ENCODE data around the gene BPIFB6.
"Not testable (repeated sequence)": the region's sequence is repeated elsewhere in the genome, so short reads cannot be mapped to it uniquely, and the experiment has no call there.

The BPIFB6 gene

DNA sequence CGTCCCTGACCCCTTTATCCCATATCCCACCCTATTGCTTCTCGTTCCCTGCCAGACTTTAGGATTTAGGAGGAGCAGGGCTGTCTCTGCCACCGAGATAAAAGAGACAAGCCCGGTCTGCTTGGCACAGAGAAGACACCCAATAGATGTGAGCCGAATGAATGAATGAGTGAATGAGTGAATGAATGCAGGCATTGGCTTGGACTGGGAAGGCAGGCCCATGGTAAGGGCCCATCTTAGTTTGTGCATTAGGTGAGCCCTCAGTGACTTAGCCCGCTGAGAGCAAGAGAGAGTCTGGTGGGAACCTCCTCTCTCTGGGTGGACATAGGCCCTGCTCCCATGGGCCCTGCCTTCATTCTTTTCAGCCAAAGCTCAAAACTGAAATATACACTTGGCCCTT, 879 bp upstream of the BPIFB6 start:
- DNase-seq = no peak

DNA sequence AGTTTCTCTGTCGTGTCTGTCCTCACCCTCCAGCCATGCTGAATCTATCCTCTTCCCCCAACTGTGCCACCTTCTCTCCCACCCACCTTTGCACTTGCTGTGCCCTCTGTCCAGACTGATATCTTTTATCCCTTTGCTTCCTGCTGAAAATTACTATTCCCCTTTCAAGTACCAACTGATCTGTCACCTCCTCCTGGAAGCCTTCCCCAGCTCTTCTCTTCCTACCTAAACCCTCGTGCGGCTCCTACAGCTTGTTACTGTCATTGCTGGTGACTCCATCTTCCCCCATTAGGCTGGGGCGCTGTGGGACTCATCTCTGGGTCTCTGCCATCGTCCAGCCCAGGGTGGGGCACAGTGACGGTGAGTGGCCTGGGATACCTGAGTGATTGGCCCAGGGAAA, 1.1 kb downstream of the BPIFB6 start:
- no peak for DNase-seq

DNA sequence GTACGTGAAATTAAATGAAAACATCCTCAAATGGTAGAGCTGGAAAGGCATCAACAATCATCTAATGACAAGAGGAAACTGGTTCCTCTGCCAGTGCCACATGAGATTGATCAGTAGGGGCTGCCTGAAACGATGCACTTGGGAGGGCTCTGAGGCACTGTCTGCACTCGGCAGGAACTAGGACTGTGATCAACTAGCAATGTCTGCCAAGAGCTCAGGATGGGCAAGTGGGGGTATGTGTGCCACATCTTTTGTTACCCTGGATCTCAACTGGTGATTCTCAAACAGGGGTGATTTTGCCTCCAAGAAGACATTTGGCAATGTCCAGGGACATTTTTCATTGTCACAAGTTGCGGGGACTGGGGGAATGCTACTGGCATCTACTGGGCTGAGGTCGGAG, 1.9 kb downstream of the BPIFB6 start:
- DNase-seq = no peak

DNA sequence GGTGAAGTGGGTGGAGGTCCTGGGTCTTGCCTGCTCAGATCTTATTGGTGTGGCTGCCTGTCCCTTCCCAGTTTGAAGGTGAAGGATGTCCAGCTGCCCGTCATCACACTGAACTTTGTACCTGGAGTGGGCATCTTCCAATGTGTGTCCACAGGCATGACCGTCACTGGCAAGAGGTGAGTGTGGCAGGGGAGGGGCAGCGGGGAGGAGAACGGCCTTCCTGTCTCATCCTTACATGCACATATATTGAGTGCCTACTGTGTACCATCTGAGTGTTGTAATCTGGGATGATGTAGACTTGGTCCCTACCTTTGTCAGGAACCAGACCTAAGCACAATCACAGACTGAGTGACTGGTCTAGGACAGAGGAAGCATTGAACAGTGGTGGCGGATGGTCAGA, 2.7 kb downstream of the BPIFB6 start:
- DNase-seq = no peak

DNA sequence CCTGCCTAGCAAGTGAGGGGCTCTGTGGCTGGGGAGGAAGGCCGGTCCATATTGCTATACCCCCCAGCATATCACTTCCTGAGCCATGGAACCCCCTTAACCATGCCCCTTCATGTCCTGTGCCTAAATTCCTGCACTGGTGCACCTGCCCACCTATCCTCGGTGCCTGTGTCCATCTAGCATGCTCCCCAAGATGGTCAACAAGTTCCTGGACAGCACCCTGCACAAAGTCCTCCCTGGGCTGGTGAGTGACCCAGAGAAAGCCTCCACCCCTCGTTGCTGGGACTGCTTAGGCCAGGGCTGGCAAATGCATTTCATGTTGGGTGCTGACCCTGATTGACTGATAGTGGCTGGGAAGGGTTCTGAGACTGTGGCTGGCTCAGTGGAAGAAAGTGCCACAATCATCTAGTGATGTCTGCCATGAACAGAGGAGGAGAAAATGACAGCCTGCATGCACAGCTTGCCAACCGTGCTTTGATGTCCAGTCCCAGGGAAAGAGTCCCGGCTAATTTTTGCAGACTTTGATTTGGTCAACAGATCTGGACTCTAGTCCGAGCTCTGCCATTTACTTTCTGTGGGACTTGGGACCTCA, 3.5 kb downstream of the BPIFB6 start:
- no peak for DNase-seq

DNA sequence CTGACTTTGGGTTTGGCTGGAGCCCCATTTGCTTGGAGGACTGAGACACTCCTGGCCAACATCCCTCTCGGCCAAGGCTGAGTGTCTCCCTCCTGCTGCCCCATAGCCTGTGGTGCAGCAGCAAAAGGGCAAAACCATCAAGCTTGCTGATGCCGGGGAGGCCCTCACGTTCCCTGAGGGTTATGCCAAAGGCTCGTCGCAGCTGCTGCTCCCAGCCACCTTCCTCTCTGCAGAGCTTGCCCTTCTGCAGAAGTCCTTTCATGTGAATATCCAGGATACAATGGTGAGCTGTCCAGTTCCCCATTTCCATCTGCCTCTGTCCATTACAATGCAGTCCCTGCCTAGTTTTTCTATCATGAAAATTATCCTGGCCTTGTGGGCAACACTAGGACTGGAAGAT, 6.0 kb downstream of the BPIFB6 start:
- no peak for DNase-seq

DNA sequence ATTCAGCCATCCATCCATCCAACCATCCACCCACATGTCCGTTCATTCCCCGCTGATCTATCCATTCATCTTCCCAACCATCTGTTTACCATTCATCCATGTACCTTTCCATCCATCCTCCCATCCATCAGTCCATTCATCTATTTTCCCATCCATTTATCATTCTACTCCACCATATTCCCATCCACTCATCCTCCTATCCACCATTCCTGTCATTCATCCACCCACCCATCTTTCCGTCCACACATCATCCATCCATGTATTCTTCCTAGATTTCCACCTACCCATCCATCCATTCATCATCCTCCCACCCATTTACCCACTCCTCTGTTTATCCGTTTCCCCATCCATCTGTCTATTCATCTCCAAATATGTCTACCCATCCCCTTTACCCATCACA, 6.8 kb downstream of the BPIFB6 start:
- DNase-seq = no peak

DNA sequence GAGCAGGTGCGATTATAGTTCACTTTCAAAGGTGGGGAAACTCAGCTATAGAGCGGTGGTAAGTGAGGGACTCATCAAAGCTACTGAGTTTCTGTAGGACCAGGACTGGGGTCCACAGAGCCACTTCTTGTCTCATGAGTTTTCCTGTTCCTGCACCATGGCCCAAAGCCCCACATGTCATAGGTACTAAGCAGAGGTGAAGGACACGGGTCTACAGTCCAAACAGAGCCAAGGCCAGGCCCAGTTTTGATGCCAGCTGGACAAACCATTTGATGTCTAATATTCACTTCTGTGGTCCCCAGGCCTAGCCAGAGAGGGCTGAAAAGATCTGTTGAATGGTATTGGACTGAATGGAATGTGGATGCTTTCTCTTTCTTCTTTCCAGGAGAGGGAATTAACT, 11.0 kb downstream of the BPIFB6 start:
- DNase-seq = no peak

DNA sequence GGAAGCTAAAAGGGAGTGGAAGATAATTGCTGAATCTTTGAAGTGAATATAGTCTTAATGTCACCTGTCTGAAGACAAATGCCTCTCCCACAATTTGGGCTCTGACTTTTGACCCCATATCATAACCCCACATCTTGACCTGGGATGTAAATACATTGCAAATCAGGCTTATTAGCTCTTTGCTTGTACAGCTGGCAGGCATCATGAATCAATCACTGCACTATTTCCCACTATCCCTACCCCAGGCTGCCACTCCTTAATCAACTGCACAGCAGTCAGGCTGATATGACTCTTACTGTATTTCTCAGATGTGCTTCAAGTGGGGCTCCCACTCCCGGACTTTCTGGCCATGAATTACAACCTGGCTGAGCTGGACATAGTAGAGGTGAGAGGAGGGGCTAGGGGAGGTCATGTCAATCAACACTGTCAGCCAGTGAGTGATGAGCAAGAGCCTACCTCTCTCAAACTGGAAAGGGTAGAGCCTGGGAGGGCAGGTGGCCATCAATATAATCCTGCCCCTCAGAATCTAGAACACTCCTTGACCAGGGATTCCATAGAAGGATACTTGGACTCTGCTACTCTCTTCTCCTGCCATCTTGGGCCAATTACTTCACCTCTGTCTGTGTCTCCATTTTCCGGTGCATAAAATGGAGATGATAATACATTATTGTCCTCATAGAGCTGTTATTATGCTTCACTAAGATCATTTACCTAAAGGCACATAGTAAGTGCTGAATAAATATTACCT, 11.7 kb downstream of the BPIFB6 start:
- no peak for DNase-seq

DNA sequence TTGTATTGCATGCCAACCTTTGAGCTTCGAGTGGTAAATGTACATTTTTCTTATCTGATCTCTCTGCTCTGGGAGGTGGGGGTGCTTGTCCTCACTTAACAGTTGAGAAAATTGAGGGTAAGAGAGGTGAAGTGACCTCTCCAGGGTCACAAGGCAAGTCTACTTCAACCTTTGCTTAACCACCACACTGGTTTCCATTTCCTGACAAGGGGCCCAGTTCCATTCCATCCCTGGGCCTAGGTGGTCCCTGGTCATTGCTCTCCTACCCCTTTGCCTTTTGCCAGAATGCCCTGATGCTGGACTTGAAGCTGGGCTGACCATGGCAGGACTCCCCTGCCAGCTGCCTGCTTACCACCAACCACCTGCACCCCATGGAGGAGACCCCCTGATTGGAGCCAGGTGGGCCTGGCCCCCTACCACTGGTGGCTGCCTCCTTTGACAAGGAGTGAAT, 12.3 kb downstream of the BPIFB6 start:
- no peak for DNase-seq

DNA sequence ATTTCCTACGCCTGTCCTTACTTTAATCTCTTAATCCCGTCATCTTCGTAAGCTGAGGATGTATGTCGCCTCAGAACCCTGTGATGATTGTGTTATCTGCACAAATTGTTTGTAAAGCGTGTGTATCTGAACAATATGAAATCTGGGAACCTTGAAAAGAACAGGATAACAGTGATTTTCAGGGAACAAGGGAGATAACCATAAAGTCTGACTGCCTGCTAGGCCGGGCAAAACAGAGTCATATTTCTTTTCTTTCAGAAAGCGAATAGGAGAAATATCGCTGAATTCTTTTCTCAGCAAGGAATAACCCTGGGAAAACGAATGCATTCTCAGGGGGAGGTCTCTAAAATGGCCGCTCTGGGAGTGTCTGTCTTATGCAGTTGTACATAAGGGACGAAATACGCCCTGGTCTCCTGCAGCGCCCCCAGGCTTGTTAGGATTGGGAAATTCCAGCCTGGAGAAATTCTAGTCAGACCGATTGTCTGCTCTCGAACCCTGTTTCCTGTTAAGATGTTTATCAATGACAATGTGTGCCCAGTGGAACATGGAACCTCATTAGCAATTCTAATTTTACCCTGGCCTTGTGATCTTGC, 13.8 kb downstream of the BPIFB6 start:
- DNase-seq = not testable (repeated sequence)

DNA sequence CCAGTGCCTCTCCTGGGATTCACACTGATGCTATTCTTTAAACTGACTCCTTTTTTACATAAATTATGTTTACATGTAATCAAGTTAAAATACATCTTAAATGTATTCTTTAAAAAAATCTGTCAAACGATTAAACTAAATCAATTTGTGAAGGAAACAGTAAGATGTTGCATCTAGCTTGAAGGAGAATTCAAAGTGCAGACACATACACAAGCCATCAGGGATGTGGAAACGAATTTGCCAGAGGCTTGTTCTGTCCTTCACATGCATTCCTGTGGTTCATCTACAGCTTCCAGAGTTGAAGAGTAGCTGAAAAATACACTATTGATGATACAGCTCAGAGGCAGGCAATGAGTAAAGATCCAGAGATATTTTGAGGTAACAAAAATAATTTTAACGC, 15.0 kb downstream of the BPIFB6 start:
- DNase-seq = no peak

DNA sequence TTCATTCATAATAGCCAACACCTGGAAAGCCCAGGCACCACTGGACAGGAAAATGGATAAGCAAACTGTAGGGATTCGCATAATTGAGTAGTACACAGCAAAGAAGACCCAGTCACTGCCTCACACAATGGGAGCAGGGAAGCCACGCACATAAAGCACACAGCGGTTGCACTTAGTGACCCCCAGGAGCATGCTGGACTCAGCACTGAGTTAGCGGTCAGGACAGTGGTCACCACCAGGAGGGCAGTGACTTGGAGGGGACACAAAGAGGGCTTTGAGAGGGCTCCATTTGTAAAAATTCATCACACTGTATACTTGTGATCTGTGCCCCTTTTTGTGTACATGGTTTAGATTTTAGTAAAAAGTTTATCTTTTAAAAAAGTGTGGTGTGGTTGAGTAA, 19.9 kb downstream of the BPIFB6 start:
- DNase-seq = no peak

DNA sequence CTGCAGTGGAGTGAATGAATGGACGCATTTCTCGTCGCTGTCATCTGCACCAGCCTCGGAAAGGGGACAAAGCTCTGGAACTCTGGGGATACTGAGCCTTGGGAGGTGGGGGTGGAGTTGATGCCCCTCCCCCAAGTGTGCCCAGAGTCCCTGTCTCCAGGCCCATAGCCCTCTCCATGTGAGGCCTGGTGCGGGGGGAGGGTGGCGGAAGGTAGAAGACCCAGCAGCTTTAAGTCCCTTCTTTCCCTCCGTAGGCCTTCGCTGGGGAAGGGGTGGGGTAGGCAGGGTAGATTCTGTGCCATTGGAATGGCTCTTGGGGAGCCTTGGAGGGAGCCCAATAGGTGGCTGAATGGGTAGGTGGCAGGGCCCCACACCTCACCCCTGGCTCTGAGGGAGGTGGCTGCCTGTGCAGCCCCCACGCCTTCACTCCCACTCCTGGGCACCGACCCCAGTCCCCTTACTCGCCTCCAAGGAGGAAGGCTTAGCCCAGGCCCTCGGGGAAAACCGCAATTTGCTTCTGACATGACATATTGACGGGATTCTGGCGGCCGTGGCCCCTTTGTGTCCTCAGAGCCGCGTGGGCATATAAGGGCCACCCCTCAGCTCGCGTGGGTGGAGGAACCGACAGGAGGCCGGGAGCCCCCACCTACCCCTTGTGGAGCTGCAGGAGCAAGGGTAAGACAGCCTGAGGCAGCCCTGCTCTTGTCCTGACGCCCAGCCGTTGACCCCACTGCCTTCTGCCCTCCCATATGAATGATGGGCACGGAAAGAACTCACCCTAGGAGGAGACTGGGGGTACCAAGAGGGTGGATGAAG, 22.1 kb downstream of the BPIFB6 start, which contains the start of gene BPIFB3:
BPIFB3 (plus strand) TSS at position 613 of the 816 bp plus-strand sequence. CDS start 1,533 bp downstream, outside the sequence.
- DNase-seq = no peak

DNA sequence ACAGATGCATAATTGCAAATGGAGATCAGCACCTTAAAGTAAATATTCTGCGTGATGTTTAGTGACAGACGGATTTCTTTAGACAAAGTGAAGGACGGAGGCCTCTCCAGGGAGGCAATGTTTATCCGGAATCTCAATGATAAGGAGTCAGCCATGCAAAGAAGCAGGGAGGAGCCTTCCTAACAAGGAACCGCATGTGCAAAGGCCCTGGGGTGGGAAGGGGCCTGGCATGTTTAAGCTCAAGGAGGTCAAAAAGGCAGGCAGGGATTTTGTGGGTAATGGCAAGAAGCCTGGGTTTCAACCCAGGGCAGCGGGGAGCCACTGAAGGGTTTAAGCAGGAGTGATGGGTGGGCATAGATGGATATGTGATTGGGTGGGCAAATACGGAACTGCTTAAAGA, 22.9 kb downstream of the BPIFB6 start:
- DNase-seq = no peak

DNA sequence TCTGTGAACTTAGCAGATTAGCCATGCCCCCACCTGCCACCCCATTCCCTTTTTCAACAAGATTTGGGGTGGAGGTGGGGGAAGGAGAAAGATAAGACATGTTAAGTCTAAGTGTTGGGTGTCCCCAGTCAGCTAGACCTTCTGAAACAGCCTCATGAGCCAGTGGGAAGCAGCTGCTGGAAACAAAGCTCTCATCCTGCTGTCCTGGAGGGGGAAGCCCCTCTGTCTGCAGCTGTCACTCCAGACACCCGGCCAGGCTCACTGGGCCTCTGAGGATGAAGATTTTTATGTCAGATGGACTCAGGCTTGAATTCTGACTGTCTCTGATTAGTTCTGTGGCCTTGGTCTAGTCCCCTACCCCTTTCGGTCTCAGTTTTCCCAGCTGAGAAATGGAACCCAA, 23.3 kb downstream of the BPIFB6 start:
- DNase-seq = no peak

DNA sequence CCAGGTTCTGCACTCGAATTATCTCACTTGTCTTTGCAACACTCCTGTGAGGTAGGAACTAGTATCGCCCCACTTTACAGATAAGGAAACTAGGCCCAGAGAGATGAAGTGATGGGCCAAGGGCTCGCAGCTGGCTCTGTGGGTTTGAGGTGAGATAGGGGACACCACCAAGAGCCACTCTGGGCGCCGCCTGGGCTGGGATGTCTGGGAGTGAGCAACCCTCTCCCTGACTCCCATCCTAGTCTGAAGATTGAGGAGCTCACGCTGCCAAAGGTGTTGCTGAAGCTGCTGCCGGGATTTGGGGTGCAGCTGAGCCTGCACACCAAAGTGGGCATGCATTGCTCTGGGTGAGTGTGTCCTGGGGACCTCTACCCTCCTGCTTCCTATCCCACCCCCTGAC, 27.7 kb downstream of the BPIFB6 start:
- no peak for DNase-seq

DNA sequence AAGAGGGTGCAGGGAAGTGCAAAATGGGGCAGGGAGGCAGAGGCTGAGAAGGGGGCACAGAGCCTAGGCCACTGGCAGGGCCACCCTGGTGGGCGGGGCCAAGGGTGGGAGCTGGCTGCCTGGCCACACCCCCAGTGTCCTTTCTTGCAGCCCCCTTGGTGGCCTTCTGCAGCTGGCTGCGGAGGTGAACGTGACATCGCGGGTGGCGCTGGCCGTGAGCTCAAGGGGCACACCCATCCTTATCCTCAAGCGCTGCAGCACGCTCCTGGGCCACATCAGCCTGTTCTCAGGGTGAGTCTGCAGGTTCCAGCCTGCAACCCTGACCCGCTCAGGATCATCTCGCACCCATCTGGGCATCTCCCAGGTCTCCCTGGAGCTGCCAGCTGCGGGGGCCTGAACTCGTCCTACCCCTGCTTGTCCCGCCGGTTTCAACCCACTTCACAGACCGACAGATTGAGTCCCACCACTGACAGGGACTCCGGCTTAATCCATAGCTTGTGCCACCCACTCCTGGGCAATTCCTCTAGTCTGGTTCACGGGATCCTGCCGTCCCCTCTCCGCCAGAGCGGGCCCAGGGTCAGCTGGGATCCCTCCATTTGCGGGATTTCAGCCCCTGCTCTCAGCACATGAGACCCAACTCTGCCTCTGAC, 28.4 kb downstream of the BPIFB6 start:
- DNase-seq = no peak

DNA sequence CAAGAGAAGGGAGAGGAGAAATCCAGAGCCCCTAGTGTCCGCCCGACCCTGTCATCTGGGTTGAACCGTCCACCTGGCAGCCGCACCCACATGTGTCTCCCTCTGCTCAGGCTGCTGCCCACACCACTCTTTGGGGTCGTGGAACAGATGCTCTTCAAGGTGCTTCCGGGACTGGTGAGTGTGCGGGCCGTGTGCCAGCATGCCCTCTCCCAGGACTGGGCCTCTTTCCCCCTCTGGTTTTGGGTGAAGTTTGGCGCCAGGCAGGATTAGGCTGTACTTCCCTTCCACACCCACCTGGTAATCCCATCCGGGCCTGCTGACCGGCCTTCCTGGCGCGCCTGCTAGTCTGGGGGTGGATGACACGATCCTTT, 30.2 kb downstream of the BPIFB6 start:
- no peak for DNase-seq

DNA sequence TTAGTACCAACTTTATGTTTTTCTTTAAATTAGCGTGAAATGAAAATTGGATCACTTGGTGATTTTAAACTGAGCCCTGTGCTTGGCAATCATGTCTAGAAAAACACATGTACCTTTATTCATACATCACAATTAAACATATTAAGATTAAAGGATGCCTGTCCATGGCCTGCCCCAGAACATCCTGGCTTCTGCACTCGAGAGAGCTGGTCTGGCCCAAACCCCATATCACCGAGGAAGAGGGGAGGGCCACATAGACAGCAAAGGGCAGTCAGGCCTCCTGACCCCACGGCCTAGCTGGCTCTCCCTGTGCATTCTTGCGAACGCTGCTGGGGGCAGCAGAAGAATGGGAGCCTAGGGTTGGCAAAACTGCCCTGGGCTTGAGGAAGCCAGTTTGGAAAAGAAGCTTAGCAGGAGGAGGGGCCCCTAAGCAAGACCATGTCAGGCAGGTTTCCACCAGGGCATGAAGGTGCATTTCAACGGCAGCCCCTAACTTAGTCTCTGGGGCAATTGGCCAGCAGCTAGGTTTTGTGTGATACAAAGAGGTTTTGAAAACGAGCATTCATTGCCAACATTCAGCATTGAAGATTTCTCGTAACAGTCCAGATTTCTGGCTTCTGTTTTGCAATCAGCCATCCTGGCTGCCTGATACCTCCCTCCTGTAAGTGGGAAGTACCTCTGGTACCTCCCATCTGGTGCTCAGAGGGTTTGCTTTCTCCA, 30.8 kb downstream of the BPIFB6 start:
- DNase-seq = no peak

DNA sequence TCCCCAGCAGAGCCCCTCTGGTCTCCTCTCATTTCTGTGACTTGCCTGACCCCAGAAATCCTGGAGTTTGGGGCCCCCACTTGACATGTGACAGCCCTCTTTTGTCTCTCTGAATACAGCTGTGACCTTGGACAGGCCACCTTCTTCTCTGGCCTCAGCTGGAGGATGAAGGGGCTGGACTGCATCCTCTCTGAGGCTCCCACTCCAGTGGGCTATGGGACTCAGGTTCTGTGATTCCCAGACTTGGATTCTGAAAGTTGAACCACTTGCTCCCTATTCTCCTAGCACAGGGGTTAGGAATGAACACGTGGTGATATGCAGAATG, 31.3 kb downstream of the BPIFB6 start:
- no peak for DNase-seq

DNA sequence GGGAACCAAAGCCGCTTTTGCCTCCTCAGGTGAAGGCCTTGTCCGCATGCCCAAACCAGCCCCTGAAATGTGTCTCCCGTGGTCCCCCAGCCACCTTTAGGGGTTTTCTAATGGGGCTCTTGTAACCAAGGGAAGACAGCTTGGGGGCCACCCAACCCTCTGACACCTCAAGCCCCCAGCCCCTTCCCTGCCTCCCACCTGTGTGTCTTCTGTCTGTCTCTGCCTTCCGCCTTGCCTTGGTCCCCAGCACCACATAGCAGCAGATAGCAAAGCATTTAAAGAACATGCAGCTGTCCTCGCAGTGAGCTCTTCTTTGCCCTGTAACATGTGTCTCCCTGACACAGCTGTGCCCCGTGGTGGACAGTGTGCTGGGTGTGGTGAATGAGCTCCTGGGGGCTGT, 31.8 kb downstream of the BPIFB6 start:
- DNase-seq = no peak

Measured in midbrain (tissue), 1 donor.